B cell (primary cell): ENCODE measurements around the gene DDX23. TPM values are rescaled to one million over a fixed set of nuclear protein-coding genes. Genes with fewer than 3 reads are reported as not detected.

Experiments used
- ATAC-seq: fragments of 200-7000 bp; cut with Tn5 transposase; one replicate; pipeline ENCODE4 v1.10.0; 2021; ENCODE audit warnings: low read depth, mild to moderate bottlenecking, moderate number of reproducible peaks, moderate library complexity
- CTCF ChIA-PET: fragments of 350-600 bp; sonication (Branson Sonifier 250); formaldehyde crosslinking; loops from one replicate; lab custom pipeline; 2021; ENCODE audit warnings: antibody characterized with exemption, inconsistent platforms; lab: Charles Lee
- POLR2A ChIA-PET: fragments of 350-600 bp; sonication (Branson Sonifier 250); formaldehyde crosslinking; loops from one replicate; lab custom pipeline; 2021; ENCODE audit warnings: antibody characterized with exemption; lab: Charles Lee
- DNase-seq: peaks from one replicate; pipeline ENCODE4 v3.0.0; 2013
- H2AFZ ChIP-seq: 2 replicates; pipeline ENCODE4 v1.6.1; 2012; ENCODE audit warnings: mild to moderate bottlenecking, low read depth, low read length; ENCODE audit not compliant: insufficient read depth, poor library complexity, severe bottlenecking
- H3K27ac ChIP-seq, 2 donors: 1 replicate in 1 of 2; 2 replicates in 1 of 2; pipeline ENCODE4 v1.5.1; 2012 to 2013; ENCODE audit warnings: low read length in 2 of 2, mild to moderate bottlenecking in 2 of 2, moderate library complexity in 1 of 2
- H3K27me3 ChIP-seq, 4 experiments: fragments of 200-600 bp in 1 of 4; sonication (generic) in 1 of 4; replicated peaks in 1 of 4; 1 replicate in 2 of 4; 2 replicates in 2 of 4; pipeline versions ENCODE4 v1.6.1 to v1.7.0; 2013 to 2016; ENCODE audit warnings: low read length in 3 of 4, mild to moderate bottlenecking in 2 of 4, mixed read lengths in 1 of 4, moderate library complexity in 1 of 4; ENCODE audit not compliant: insufficient read depth in 4 of 4, control insufficient read depth in 3 of 4; ENCODE audit errors: control extremely low read depth in 1 of 4
- H3K36me3 ChIP-seq, 2 experiments: replicated peaks in 1 of 2; 1 replicate in 1 of 2; 2 replicates in 1 of 2; pipeline versions ENCODE4 v1.6.1 to v1.7.1; 2013; ENCODE audit warnings: low read length in 1 of 2; ENCODE audit not compliant: insufficient read depth in 2 of 2, control insufficient read depth in 1 of 2; ENCODE audit errors: control extremely low read depth in 1 of 2, extremely low read depth in 1 of 2
- H3K4me1 ChIP-seq, 2 donors: fragments of 200-600 bp in 1 of 2; sonication (generic) in 1 of 2; 1 replicate in 1 of 2; 2 replicates in 1 of 2; pipeline versions ENCODE4 v1.5.1 to v1.6.1; 2013 to 2017; ENCODE audit warnings: low read length in 2 of 2; ENCODE audit not compliant: control insufficient read depth in 2 of 2, insufficient read depth in 2 of 2
- H3K4me2 ChIP-seq: replicated peaks from 2 replicates; pipeline ENCODE3; 2012; ENCODE audit warnings: mild to moderate bottlenecking, low read depth, low read length; ENCODE audit not compliant: poor library complexity, severe bottlenecking
- H3K4me3 ChIP-seq, 5 experiments: fragments of 200-600 bp in 1 of 5; sonication (generic) in 1 of 5; 1 replicate in 3 of 5; 2 replicates in 2 of 5; pipeline versions ENCODE4 v1.5.1 to v1.7.0; 2011 to 2016; ENCODE audit warnings: low read length in 4 of 5, mild to moderate bottlenecking in 4 of 5, low read depth in 2 of 5, control low read depth in 1 of 5, moderate library complexity in 1 of 5; ENCODE audit not compliant: insufficient read depth in 1 of 5; ENCODE audit errors: control extremely low read depth in 1 of 5, extremely low read depth in 1 of 5
- H3K79me2 ChIP-seq: fragments of 200-600 bp; sonication (generic); one replicate; pipeline ENCODE4 v1.6.0; 2016; ENCODE audit warnings: low read length; ENCODE audit not compliant: control insufficient read depth, insufficient read depth
- H3K9ac ChIP-seq: fragments of 200-600 bp; sonication (generic); 2 replicates; pipeline ENCODE4 v1.6.1; 2017; ENCODE audit warnings: mild to moderate bottlenecking, low read length, moderate library complexity
- H3K9me3 ChIP-seq, 3 donors: one replicate each; pipeline versions ENCODE4 v1.6.1 to v1.7.1; 2013; ENCODE audit warnings: low read length in 2 of 3; ENCODE audit not compliant: control insufficient read depth in 2 of 3, insufficient read depth in 1 of 3; ENCODE audit errors: control extremely low read depth in 1 of 3
- H4K20me1 ChIP-seq: 2 replicates; pipeline ENCODE4 v1.6.0; 2012; ENCODE audit warnings: mild to moderate bottlenecking, low read length; ENCODE audit not compliant: insufficient read depth, control insufficient read depth, poor library complexity, severe bottlenecking
- H3K27ac Mint-ChIP-seq: one replicate; pipeline ENCODE4 v1.8.0; 2021; ENCODE audit warnings: mixed read lengths
- H3K27me3 Mint-ChIP-seq: one replicate; pipeline ENCODE4 v1.8.0; 2021; ENCODE audit warnings: mixed read lengths
- H3K4me1 Mint-ChIP-seq: one replicate; pipeline ENCODE4 v1.8.0; 2021; ENCODE audit warnings: mixed read lengths
- H3K4me3 Mint-ChIP-seq: one replicate; pipeline ENCODE4 v1.8.0; 2021; ENCODE audit warnings: mixed read lengths
- H3K9me3 Mint-ChIP-seq: one replicate; pipeline ENCODE4 v1.8.0; 2022; ENCODE audit warnings: mixed read lengths; ENCODE audit not compliant: insufficient read depth
- CTCF ChIP-seq: fragments of 200-600 bp; IDR thresholded peaks from one replicate; pipeline ENCODE4 v1.8.0; 2022; ENCODE audit warnings: antibody characterized with exemption, mild to moderate bottlenecking
- EZH2 ChIP-seq: IDR thresholded peaks from 2 replicates; pipeline ENCODE4 v1.6.1; 2012; ENCODE audit warnings: borderline replicate concordance, low read depth, mild to moderate bottlenecking, moderate library complexity, low read length; ENCODE audit not compliant: insufficient read depth, poor library complexity, severe bottlenecking
- WGBS: methylation state at CpG from one replicate; pipeline ENCODE4 v1.1.5; 2013; ENCODE audit warnings: missing lambda C conversion rate; ENCODE audit not compliant: insufficient coverage; 5-methylcytosine and 5-hydroxymethylcytosine counted together
- intact Hi-C: fragments of 100-400 bp; cut with micrococcal nuclease; formaldehyde crosslinking; loops from one replicate; pipeline ENCODE4 v1.10.0; 2022
- polyA minus RNA-seq: library from RNA; depleted of rRNA, polyadenylated mRNA; stranded (reverse); fragments of >200 nt; gene quantifications from 2 replicates; pipeline ENCODE4 v1.2.3, GENCODE V29; 2012
- polyA plus RNA-seq: library from polyadenylated mRNA; depleted of rRNA; stranded (reverse); fragments of >200 nt; gene quantifications from 2 replicates; pipeline ENCODE4 v1.2.3, GENCODE V29; 2012
- total RNA-seq, 2 donors: library from RNA; stranded (reverse); fragments of 120-200 nt in 1 of 2; gene quantifications; 1 replicate in 1 of 2; 2 replicates in 1 of 2; pipeline versions ENCODE4 v1.2.3 to v1.2.4, GENCODE V29; 2013 to 2022

Gene DDX23
- 135 and 156 TPM in 2 replicates for total RNA-seq
- 102 TPM for total RNA-seq (2013)
- 76.1 and 99.9 TPM in 2 replicates for polyA plus RNA-seq
- polyA minus RNA-seq, result 62.6 and 63.3 TPM in 2 replicates

- Histone ChIP-seq H3K79me2 (peaks cover 58% of the 10 kb centered on the region), H3K4me3 (peak within 1 kb of the TSS; percentile 76 to 97 (median 93)), H3K4me2 (peak within 1 kb of the TSS; percentile 68), H2AFZ (peak within 1 kb of the TSS; percentile 71), H4K20me1 (peaks cover 28% of the 10 kb centered on the region), H3K9ac (peak within 1 kb of the TSS; percentile 83), H3K36me3 (peaks cover 0 to 6% of the 10 kb centered on the region in 2 experiments), H3K4me1 (peaks cover 14 to 25% of the 10 kb centered on the region in 2 donors), H3K9me3 (no peaks in the 10 kb centered on the region), H3K27ac (peak within 1 kb of the TSS; percentile 87 to 90), H3K27me3 (no peaks in the 10 kb centered on the region)
- TF ChIP-seq CTCF (no peak), EZH2 (no peak)
- Mint-ChIP-seq H3K9me3 (no peaks in the 10 kb centered on the region), H3K27me3 (no peaks in the 10 kb centered on the region), H3K27ac (peak within 1 kb of the TSS; percentile 98), H3K4me3 (peak within 1 kb of the TSS; percentile 97), H3K4me1 (peaks cover 36% of the 10 kb centered on the region)
- ChIA-PET CTCF (interaction anchor here (0.6 to 13.1 kb wide), 29 partner anchors 8 to 383 kb away, joined by 3 to 303 read pairs (median 10); partner anchors contain the start of genes ARF3, FKBP11, RND1 and WNT1), POLR2A (interaction anchor here (0.6 to 3.9 kb wide), 7 partner anchors 9 to 126 kb away, joined by 3 to 37 read pairs (median 5); partner anchors contain the start of genes FKBP11 and RND1)
- intact Hi-C loops, result loop anchor here (1.0 to 5.0 kb wide), 8 partner anchors 38 to 471 kb away; partner anchors contain the start of genes ARF3, CCNT1, DDN and FKBP11
- ATAC-seq, result peak; percentile 97
- WGBS, result under 1% methylated on average over 45 of the region's 53 CpGs
- peak; percentile 95 for DNase-seq
These were observed at the start of gene DDX23 for GRCh38 chr12:48851883-48852733. TSS of gene DDX23 (minus strand) at chr12:48852163. CDS start at chr12:48845782, 6,381 bp downstream.
